HL-60 (cell line): ENCODE data around the gene CYP1A1.

ENCODE experiments used
- DNase-seq, 2 experiments: peaks; one replicate each; pipeline ENCODE4 v3.0.0-alpha.2; 2010 to 2020; ENCODE audit warnings: low read depth in 1 of 2, low spot score in 1 of 2
- H3K27ac ChIP-seq: fragments of 250-450 bp; sonication (Bioruptor Pico); replicated peaks from 2 replicates; pipeline ENCODE4 v1.5.1; 2020; ENCODE audit warnings: mild to moderate bottlenecking, moderate library complexity
- H3K27me3 ChIP-seq: fragments of 250-450 bp; sonication (Bioruptor Pico); 2 replicates; pipeline ENCODE4 v1.5.1; 2021; ENCODE audit warnings: mild to moderate bottlenecking, moderate library complexity; ENCODE audit not compliant: insufficient read depth, poor library complexity, severe bottlenecking
- H3K4me3 ChIP-seq: replicated peaks from 2 replicates; pipeline ENCODE4 v1.5.1; 2011; ENCODE audit warnings: mild to moderate bottlenecking, control low read depth, low read length; ENCODE audit not compliant: insufficient read depth
- GABPA ChIP-seq: IDR thresholded peaks from 2 replicates; pipeline ENCODE4 v1.6.1; 2012; ENCODE audit warnings: low read depth
- POLR2AphosphoS5 ChIP-seq: IDR thresholded peaks from 2 replicates; pipeline ENCODE4 v1.6.1; 2012; ENCODE audit warnings: low read depth
- REST ChIP-seq: IDR thresholded peaks from 2 replicates; pipeline ENCODE4 v1.6.1; 2012; ENCODE audit warnings: low read depth; ENCODE audit not compliant: insufficient replicate concordance
- SPI1 ChIP-seq: IDR thresholded peaks from 2 replicates; pipeline ENCODE4 v1.6.1; 2012; ENCODE audit warnings: low read depth, mild to moderate bottlenecking, borderline replicate concordance
- TF ChIP-seq, protein P1 (sequence below): IDR thresholded peaks from one replicate; pipeline ENCODE4 v1.5.1; 2011; ENCODE audit warnings: low read length, control low read depth, inconsistent platforms; ENCODE audit not compliant: insufficient read depth

The CYP1A1 gene

GRCh38 chr15:74752011-74752410, 26.7 kb upstream of the CYP1A1 start:
- TF ChIP-seq, protein P1, sequence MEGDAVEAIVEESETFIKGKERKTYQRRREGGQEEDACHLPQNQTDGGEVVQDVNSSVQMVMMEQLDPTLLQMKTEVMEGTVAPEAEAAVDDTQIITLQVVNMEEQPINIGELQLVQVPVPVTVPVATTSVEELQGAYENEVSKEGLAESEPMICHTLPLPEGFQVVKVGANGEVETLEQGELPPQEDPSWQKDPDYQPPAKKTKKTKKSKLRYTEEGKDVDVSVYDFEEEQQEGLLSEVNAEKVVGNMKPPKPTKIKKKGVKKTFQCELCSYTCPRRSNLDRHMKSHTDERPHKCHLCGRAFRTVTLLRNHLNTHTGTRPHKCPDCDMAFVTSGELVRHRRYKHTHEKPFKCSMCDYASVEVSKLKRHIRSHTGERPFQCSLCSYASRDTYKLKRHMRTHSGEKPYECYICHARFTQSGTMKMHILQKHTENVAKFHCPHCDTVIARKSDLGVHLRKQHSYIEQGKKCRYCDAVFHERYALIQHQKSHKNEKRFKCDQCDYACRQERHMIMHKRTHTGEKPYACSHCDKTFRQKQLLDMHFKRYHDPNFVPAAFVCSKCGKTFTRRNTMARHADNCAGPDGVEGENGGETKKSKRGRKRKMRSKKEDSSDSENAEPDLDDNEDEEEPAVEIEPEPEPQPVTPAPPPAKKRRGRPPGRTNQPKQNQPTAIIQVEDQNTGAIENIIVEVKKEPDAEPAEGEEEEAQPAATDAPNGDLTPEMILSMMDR = no peak
- TF ChIP-seq POLR2AphosphoS5 (no peak), SPI1 (no peak), GABPA (no peak), REST (no peak)

GRCh38 chr15:74750751-74751150, 25.4 kb upstream of the CYP1A1 start:
- no peak for TF ChIP-seq REST
- no peak for DNase-seq
- Histone ChIP-seq H3K27me3 (no peaks in the 10 kb centered on the region), H3K4me3 (no peak overlapping the region), H3K27ac (no peak overlapping the region)

More at GRCh38 chr15:74752011-74752410, 26.7 kb upstream of the CYP1A1 start:
- Histone ChIP-seq H3K4me3 (no peak overlapping the region), H3K27me3 (no peaks in the 10 kb centered on the region), H3K27ac (no peak overlapping the region)
- no peak for DNase-seq

DNA sequence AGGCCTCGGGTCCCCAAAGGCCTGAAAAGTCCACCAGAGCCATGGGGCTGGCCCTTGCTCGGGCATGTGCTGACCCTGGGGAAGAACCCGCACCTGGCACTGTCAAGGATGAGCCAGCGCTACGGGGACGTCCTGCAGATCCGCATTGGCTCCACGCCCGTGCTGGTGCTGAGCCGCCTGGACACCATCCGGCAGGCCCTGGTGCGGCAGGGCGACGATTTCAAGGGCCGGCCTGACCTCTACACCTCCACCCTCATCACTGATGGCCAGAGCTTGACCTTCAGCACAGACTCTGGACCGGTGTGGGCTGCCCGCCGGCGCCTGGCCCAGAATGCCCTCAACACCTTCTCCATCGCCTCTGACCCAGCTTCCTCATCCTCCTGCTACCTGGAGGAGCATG, 24.5 kb upstream of the CYP1A1 start:
- Histone ChIP-seq H3K27me3 (no peaks in the 10 kb centered on the region), H3K27ac (no peak overlapping the region)
- TF ChIP-seq SPI1 (no peak), GABPA (no peak), POLR2AphosphoS5 (no peak), REST (no peak)
- TF ChIP-seq, protein P1 = no peak

More for the DNA sequence above, 24.5 kb upstream of the CYP1A1 start:
- no peak overlapping the region for H3K4me3 ChIP-seq
- no peak for DNase-seq
